GM15510 (cell line): Measurements from ENCODE around the gene BDP1.

Experiments used
- POLR2A ChIP-seq: IDR thresholded peaks from 3 replicates; pipeline ENCODE4 v1.6.1; 2011; ENCODE audit warnings: borderline replicate concordance; ENCODE audit not compliant: insufficient read length; ENCODE audit errors: extremely low read depth

BDP1 gene

GRCh38 chr5:71503536-71503935, 48.1 kb downstream of the BDP1 start:
- no peak for TF ChIP-seq POLR2A

- no peak for TF ChIP-seq POLR2A
Observed at GRCh38 chr5:71522151-71522550, 66.7 kb downstream of the BDP1 start.

- TF ChIP-seq POLR2A, result no peak
Observed at GRCh38 chr5:71528206-71528605, 72.8 kb downstream of the BDP1 start.

GRCh38 chr5:71529682-71530081, 74.2 kb downstream of the BDP1 start:
- no peak for TF ChIP-seq POLR2A

GRCh38 chr5:71533142-71533541, 77.7 kb downstream of the BDP1 start:
- no peak for TF ChIP-seq POLR2A

GRCh38 chr5:71533615-71534014, 78.2 kb downstream of the BDP1 start:
- TF ChIP-seq POLR2A, result no peak

GRCh38 chr5:71537687-71538086, 82.2 kb downstream of the BDP1 start:
- no peak for TF ChIP-seq POLR2A

GRCh38 chr5:71563161-71563560, 107.7 kb downstream of the BDP1 start:
- TF ChIP-seq POLR2A, result no peak

GRCh38 chr5:71564895-71565294, 109.4 kb downstream of the BDP1 start:
- no peak for TF ChIP-seq POLR2A

GRCh38 chr5:71569748-71570509, 114.5 kb downstream of the BDP1 start:
- no peak for TF ChIP-seq POLR2A

- no peak for TF ChIP-seq POLR2A
Observed at GRCh38 chr5:71573591-71573990, 118.1 kb downstream of the BDP1 start.

GRCh38 chr5:71576241-71576640, 120.8 kb downstream of the BDP1 start:
- no peak for TF ChIP-seq POLR2A

- no peak for TF ChIP-seq POLR2A
Observed at GRCh38 chr5:71582945-71583584, 127.6 kb downstream of the BDP1 start.

GRCh38 chr5:71586052-71586940, 130.8 kb downstream of the BDP1 start:
- no peak for TF ChIP-seq POLR2A
